Measurements from ENCODE around the gene JAKMIP1. TPM values are rescaled to one million over a fixed set of nuclear protein-coding genes. Genes with fewer than 3 reads are reported as not detected.

The JAKMIP1 gene
- polyA plus RNA-seq, 1 donor from 2014 or later, result 15.3 TPM

DNA sequence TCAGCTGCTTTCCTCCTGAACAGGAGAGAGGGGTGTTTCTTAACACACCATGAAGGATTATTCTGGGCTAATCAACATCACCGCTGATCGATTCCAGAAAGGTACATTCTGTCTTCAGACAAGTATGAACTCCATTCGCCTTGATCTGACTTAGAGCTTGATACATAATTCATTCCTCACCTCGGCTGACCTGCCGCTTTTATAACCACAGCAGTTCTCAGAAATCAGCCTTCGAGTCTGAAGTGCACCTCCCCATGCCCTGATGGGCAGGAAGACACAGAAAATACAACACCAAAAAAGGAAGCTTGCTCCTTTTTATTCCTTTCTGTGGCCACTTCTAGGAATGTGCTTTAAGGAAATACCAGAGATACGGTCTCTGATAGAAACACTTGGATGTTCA, 85.7 kb downstream of the JAKMIP1 start:
- Histone ChIP-seq H3K27ac (ENCODE audit: low read length) (no peak overlapping the region), H3K79me2 (replicated peaks; ENCODE audit: insufficient read depth, low read length) (no peaks in the 10 kb centered on the region), H3K4me3 (ENCODE audit: low read length) (no peak overlapping the region), H3F3A (ENCODE audit: insufficient read depth, low read length, poor library complexity, severe bottlenecking) (no peaks in the 10 kb centered on the region), H2AFZ (ENCODE audit: low read depth, low read length) (no peak overlapping the region), H3K36me3 (ENCODE audit: insufficient read depth, low read length) (no peaks in the 10 kb centered on the region), H3K9ac (ENCODE audit: low read length) (no peak overlapping the region), H3K9me3 (ENCODE audit: low read length) (no peaks in the 10 kb centered on the region), H3K27me3 (ENCODE audit: insufficient read depth, low read depth, low read length) (no peaks in the 10 kb centered on the region), H3K9me2 (ENCODE audit: insufficient read depth, low read length) (no peaks in the 10 kb centered on the region), H4K20me1 (ENCODE audit: insufficient read depth) (no peaks in the 10 kb centered on the region), H3K4me2 (ENCODE audit: low read length) (no peak overlapping the region)
- TF ChIP-seq SMC3 (conservative IDR thresholded peaks at IDR 0.05; ENCODE audit: poor library complexity), result no peak
- TF ChIP-seq, protein P1, sequence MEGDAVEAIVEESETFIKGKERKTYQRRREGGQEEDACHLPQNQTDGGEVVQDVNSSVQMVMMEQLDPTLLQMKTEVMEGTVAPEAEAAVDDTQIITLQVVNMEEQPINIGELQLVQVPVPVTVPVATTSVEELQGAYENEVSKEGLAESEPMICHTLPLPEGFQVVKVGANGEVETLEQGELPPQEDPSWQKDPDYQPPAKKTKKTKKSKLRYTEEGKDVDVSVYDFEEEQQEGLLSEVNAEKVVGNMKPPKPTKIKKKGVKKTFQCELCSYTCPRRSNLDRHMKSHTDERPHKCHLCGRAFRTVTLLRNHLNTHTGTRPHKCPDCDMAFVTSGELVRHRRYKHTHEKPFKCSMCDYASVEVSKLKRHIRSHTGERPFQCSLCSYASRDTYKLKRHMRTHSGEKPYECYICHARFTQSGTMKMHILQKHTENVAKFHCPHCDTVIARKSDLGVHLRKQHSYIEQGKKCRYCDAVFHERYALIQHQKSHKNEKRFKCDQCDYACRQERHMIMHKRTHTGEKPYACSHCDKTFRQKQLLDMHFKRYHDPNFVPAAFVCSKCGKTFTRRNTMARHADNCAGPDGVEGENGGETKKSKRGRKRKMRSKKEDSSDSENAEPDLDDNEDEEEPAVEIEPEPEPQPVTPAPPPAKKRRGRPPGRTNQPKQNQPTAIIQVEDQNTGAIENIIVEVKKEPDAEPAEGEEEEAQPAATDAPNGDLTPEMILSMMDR (IDR thresholded peaks at IDR 0.05; ENCODE audit: poor library complexity, severe bottlenecking), result no peak
- no peak for TF ChIP-seq TAF1 (IDR thresholded peaks at IDR 0.05; ENCODE audit: low read depth)

DNA sequence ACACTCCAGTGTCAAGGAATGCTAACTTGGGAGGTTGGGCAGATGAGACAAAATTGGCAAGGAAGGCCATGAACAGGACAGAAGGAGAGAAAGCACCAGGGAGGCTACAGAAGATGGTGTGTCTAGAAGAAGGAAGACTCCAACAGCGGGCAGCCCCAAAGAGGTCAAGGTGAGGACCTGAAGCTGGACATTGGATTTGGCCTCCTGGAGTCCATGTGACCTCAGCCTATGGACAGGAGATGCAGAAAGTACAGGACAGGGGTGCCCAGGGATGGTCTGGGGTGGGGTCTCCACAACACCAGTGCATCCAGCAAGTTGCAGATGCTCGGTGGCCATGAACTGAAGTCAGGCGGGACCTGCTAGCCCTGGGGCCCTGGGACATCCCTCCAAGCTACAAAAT, 86.2 kb downstream of the JAKMIP1 start:
- no peak overlapping the region for H3K4me2 ChIP-seq (ENCODE audit: low read length)
- TF ChIP-seq, protein P1 (IDR thresholded peaks at IDR 0.05; ENCODE audit: poor library complexity, severe bottlenecking), result no peak
- no peak for TF ChIP-seq EZH2 (IDR thresholded peaks at IDR 0.05; ENCODE audit: borderline replicate concordance, insufficient read depth, low read length, poor library complexity, severe bottlenecking)
- TF ChIP-seq, protein P2, sequence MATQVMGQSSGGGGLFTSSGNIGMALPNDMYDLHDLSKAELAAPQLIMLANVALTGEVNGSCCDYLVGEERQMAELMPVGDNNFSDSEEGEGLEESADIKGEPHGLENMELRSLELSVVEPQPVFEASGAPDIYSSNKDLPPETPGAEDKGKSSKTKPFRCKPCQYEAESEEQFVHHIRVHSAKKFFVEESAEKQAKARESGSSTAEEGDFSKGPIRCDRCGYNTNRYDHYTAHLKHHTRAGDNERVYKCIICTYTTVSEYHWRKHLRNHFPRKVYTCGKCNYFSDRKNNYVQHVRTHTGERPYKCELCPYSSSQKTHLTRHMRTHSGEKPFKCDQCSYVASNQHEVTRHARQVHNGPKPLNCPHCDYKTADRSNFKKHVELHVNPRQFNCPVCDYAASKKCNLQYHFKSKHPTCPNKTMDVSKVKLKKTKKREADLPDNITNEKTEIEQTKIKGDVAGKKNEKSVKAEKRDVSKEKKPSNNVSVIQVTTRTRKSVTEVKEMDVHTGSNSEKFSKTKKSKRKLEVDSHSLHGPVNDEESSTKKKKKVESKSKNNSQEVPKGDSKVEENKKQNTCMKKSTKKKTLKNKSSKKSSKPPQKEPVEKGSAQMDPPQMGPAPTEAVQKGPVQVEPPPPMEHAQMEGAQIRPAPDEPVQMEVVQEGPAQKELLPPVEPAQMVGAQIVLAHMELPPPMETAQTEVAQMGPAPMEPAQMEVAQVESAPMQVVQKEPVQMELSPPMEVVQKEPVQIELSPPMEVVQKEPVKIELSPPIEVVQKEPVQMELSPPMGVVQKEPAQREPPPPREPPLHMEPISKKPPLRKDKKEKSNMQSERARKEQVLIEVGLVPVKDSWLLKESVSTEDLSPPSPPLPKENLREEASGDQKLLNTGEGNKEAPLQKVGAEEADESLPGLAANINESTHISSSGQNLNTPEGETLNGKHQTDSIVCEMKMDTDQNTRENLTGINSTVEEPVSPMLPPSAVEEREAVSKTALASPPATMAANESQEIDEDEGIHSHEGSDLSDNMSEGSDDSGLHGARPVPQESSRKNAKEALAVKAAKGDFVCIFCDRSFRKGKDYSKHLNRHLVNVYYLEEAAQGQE (IDR thresholded peaks at IDR 0.05; ENCODE audit: borderline replicate concordance), result no peak
- TF ChIP-seq TAF1 (IDR thresholded peaks at IDR 0.05; ENCODE audit: low read depth), result no peak
- no peak for TF ChIP-seq MXI1 (conservative IDR thresholded peaks at IDR 0.05; ENCODE audit: poor library complexity, severe bottlenecking)
- TF ChIP-seq POLR2AphosphoS5 (IDR thresholded peaks at IDR 0.05), result no peak
- TF ChIP-seq RAD21 (conservative IDR thresholded peaks at IDR 0.05), result no peak
- no peak for TF ChIP-seq SMC3 (conservative IDR thresholded peaks at IDR 0.05; ENCODE audit: poor library complexity)
- no peak for TF ChIP-seq EP300 (conservative IDR thresholded peaks at IDR 0.05; ENCODE audit: poor library complexity, severe bottlenecking)
- no peaks in the 10 kb centered on the region for H3K9me3 ChIP-seq (ENCODE audit: low read length)
- no peaks in the 10 kb centered on the region for H4K20me1 ChIP-seq (ENCODE audit: insufficient read depth)
- H3K4me3 ChIP-seq (ENCODE audit: low read length), result no peak overlapping the region
- no peak overlapping the region for H3K27ac ChIP-seq (ENCODE audit: low read length)
- H2AFZ ChIP-seq (ENCODE audit: low read depth, low read length), result no peak overlapping the region
- no peaks in the 10 kb centered on the region for H3K9me2 ChIP-seq (ENCODE audit: insufficient read depth, low read length)
- no peaks in the 10 kb centered on the region for H3K36me3 ChIP-seq (ENCODE audit: insufficient read depth, low read length)
- no peak overlapping the region for H3K9ac ChIP-seq (ENCODE audit: low read length)
- no peaks in the 10 kb centered on the region for H3K27me3 ChIP-seq (ENCODE audit: insufficient read depth, low read depth, low read length)
- H3K79me2 ChIP-seq (replicated peaks; ENCODE audit: insufficient read depth, low read length), result no peaks in the 10 kb centered on the region
- H3F3A ChIP-seq (ENCODE audit: insufficient read depth, low read length, poor library complexity, severe bottlenecking), result no peaks in the 10 kb centered on the region

Measured in neural cell (in vitro differentiated cells).